HEK293 (cell line): ENCODE measurements around the gene PLXNA2.

Source experiments
- CTCF ChIA-PET: fragments of 350-600 bp; formaldehyde crosslinking; extraction: SDS; loops from one replicate; lab custom pipeline; 2021; ENCODE audit warnings: antibody characterized with exemption; lab: Yijun Ruan, JAX
- POLR2A ChIA-PET: fragments of 300-600 bp; formaldehyde crosslinking; extraction: SDS; loops from one replicate; lab custom pipeline; 2020; ENCODE audit warnings: antibody characterized with exemption, inconsistent platforms; lab: Yijun Ruan, JAX
- H3K27ac ChIP-seq: fragments of 200-500 bp; sonication (Bioruptor generic); 2 replicates; pipeline ENCODE4 v1.5.1; 2014; ENCODE audit warnings: low read depth, low read length, control low read depth, inconsistent platforms; ENCODE audit errors: extremely low read depth
- H3K36me3 ChIP-seq, 2 experiments: fragments of 200-500 bp in 1 of 2; sonication (Bioruptor generic) in 1 of 2; 1 replicate in 1 of 2; 2 replicates in 1 of 2; pipeline ENCODE4 v1.5.1; 2014 to 2017; ENCODE audit warnings: inconsistent platforms in 2 of 2, low read length in 2 of 2; ENCODE audit not compliant: control insufficient read depth in 2 of 2, insufficient read depth in 1 of 2
- H3K4me1 ChIP-seq: fragments of 200-500 bp; sonication (Bioruptor generic); 2 replicates; pipeline ENCODE4 v1.5.1; 2014; ENCODE audit warnings: mild to moderate bottlenecking, low read length, inconsistent platforms; ENCODE audit not compliant: control insufficient read depth, insufficient read depth
- H3K4me3 ChIP-seq: 2 replicates; pipeline ENCODE4 v1.5.1; 2011; ENCODE audit warnings: low read depth, mild to moderate bottlenecking, control low read depth, low read length, moderate library complexity
- H3K9me3 ChIP-seq: fragments of 200-500 bp; sonication (Bioruptor generic); 2 replicates; pipeline ENCODE4 v1.5.1; 2014; ENCODE audit warnings: low read depth, low read length, inconsistent platforms; ENCODE audit not compliant: control insufficient read depth, insufficient read depth
- AEBP2 ChIP-seq: fragments of 450-650 bp; formaldehyde crosslinking; IDR thresholded peaks from 2 replicates; pipeline ENCODE4 v1.5.1; 2016; ENCODE audit warnings: missing biosample characterization, missing genetic modification characterization, borderline replicate concordance
- GLIS1 ChIP-seq: fragments of 450-650 bp; formaldehyde crosslinking; IDR thresholded peaks from 2 replicates; pipeline ENCODE4 v1.5.1; 2016; ENCODE audit warnings: missing biosample characterization, missing genetic modification characterization
- KLF1 ChIP-seq: fragments of 450-650 bp; formaldehyde crosslinking; IDR thresholded peaks from 2 replicates; pipeline ENCODE4 v1.5.1; 2016; ENCODE audit warnings: missing biosample characterization, missing genetic modification characterization
- OVOL3 ChIP-seq: fragments of 450-650 bp; formaldehyde crosslinking; IDR thresholded peaks from 2 replicates; pipeline ENCODE4 v1.5.1; 2016; ENCODE audit warnings: missing biosample characterization, missing genetic modification characterization
- PRDM2 ChIP-seq: fragments of 450-650 bp; formaldehyde crosslinking; IDR thresholded peaks from 2 replicates; pipeline ENCODE4 v1.5.1; 2016; ENCODE audit warnings: missing biosample characterization, missing genetic modification characterization, borderline replicate concordance
- SCRT2 ChIP-seq: fragments of 450-650 bp; formaldehyde crosslinking; IDR thresholded peaks from 2 replicates; pipeline ENCODE4 v1.5.1; 2016; ENCODE audit warnings: missing biosample characterization, missing genetic modification characterization
- SP7 ChIP-seq: fragments of 450-650 bp; formaldehyde crosslinking; IDR thresholded peaks from 2 replicates; pipeline ENCODE4 v1.5.1; 2016; ENCODE audit warnings: missing biosample characterization, missing genetic modification characterization
- ZBTB21 ChIP-seq: fragments of 450-650 bp; formaldehyde crosslinking; IDR thresholded peaks from 2 replicates; pipeline ENCODE4 v1.5.1; 2017; ENCODE audit warnings: missing biosample characterization, missing genetic modification characterization
- ZNF114 ChIP-seq: fragments of 450-650 bp; formaldehyde crosslinking; IDR thresholded peaks from 2 replicates; pipeline ENCODE4 v1.5.0; 2017; ENCODE audit warnings: missing biosample characterization, missing genetic modification characterization
- ZNF138 ChIP-seq: fragments of 450-650 bp; formaldehyde crosslinking; IDR thresholded peaks from 2 replicates; pipeline ENCODE4 v1.5.1; 2016; ENCODE audit warnings: missing biosample characterization, missing genetic modification characterization, borderline replicate concordance
- ZNF174 ChIP-seq: fragments of 450-650 bp; formaldehyde crosslinking; IDR thresholded peaks from 2 replicates; pipeline ENCODE4 v1.5.0; 2017; ENCODE audit warnings: missing biosample characterization, mild to moderate bottlenecking, missing genetic modification characterization
- ZNF175 ChIP-seq: fragments of 450-650 bp; formaldehyde crosslinking; IDR thresholded peaks from 2 replicates; pipeline ENCODE4 v1.5.1; 2016; ENCODE audit warnings: missing biosample characterization, missing genetic modification characterization
- ZNF184 ChIP-seq: fragments of 450-650 bp; IDR thresholded peaks from 2 replicates; pipeline ENCODE4 v1.5.1; 2018; ENCODE audit warnings: missing biosample characterization, mild to moderate bottlenecking, missing genetic modification characterization
- ZNF211 ChIP-seq: fragments of 450-650 bp; formaldehyde crosslinking; IDR thresholded peaks from 2 replicates; pipeline ENCODE4 v1.5.1; 2016; ENCODE audit warnings: low read depth, missing biosample characterization, missing genetic modification characterization
- ZNF221 ChIP-seq: fragments of 450-650 bp; formaldehyde crosslinking; IDR thresholded peaks from 2 replicates; pipeline ENCODE4 v1.5.1; 2017; ENCODE audit warnings: missing biosample characterization, missing genetic modification characterization, borderline replicate concordance
- ZNF26 ChIP-seq: fragments of 450-650 bp; formaldehyde crosslinking; IDR thresholded peaks from 2 replicates; pipeline ENCODE4 v1.5.1; 2016; ENCODE audit warnings: missing biosample characterization, missing genetic modification characterization
- ZNF391 ChIP-seq: fragments of 450-650 bp; formaldehyde crosslinking; IDR thresholded peaks from 2 replicates; pipeline ENCODE4 v1.5.1; 2016; ENCODE audit warnings: low read depth, missing biosample characterization, missing genetic modification characterization, borderline replicate concordance
- ZNF394 ChIP-seq: fragments of 450-650 bp; formaldehyde crosslinking; IDR thresholded peaks from 2 replicates; pipeline ENCODE4 v1.5.1; 2016; ENCODE audit warnings: missing biosample characterization, missing genetic modification characterization, mild to moderate bottlenecking, moderate library complexity, borderline replicate concordance
- ZNF449 ChIP-seq: fragments of 450-650 bp; formaldehyde crosslinking; IDR thresholded peaks from 2 replicates; pipeline ENCODE4 v1.5.1; 2017; ENCODE audit warnings: missing biosample characterization, mild to moderate bottlenecking, missing genetic modification characterization, moderate library complexity
- ZNF549 ChIP-seq: fragments of 450-650 bp; IDR thresholded peaks from 2 replicates; pipeline ENCODE4 v1.5.1; 2018; ENCODE audit warnings: missing biosample characterization, missing genetic modification characterization, mild to moderate bottlenecking, inconsistent platforms, moderate library complexity
- ZNF624 ChIP-seq: fragments of 450-650 bp; formaldehyde crosslinking; IDR thresholded peaks from 2 replicates; pipeline ENCODE4 v1.5.1; 2017; ENCODE audit warnings: missing biosample characterization, missing genetic modification characterization
- ZNF76 ChIP-seq: fragments of 450-650 bp; formaldehyde crosslinking; IDR thresholded peaks from 2 replicates; pipeline ENCODE4; 2016; ENCODE audit warnings: low read depth, missing biosample characterization, missing genetic modification characterization, borderline replicate concordance
- ZSCAN30 ChIP-seq: fragments of 450-650 bp; IDR thresholded peaks from 2 replicates; pipeline ENCODE4 v1.5.1; 2018; ENCODE audit warnings: missing biosample characterization, mild to moderate bottlenecking, missing genetic modification characterization, moderate library complexity

The PLXNA2 gene

GRCh38 chr1:208033236-208033635 is 210.9 kb downstream of the PLXNA2 start (continued):
- TF ChIP-seq PRDM2 (tag by site-specific recombination) (no peak), KLF1 (tag by site-specific recombination) (no peak), ZBTB21 (tag by site-specific recombination) (no peak)

- POLR2A ChIA-PET: interaction anchor here (0.6 kb wide), 1 partner anchor 413 kb away, joined by 3 read pairs; no protein-coding TSS in a partner anchor
- Histone ChIP-seq H3K4me1 (no peaks in the 10 kb centered on the region), H3K36me3 (peaks cover 0 to 56% of the 10 kb centered on the region in 2 experiments; a peak in 1 of 3 replicates), H3K4me3 (no peak overlapping the region), H3K27ac (no peak overlapping the region), H3K9me3 (no peaks in the 10 kb centered on the region)
- CTCF ChIA-PET: interaction anchor here (0.5 to 1.4 kb wide), 3 partner anchors 10 to 212 kb away, joined by 3 to 5 read pairs (median 4); partner anchors contain the start of gene PLXNA2
- TF ChIP-seq OVOL3 (tag by site-specific recombination) (no peak), ZNF624 (no peak), ZNF549 (no peak), ZNF26 (no peak), ZNF184 (tag by site-specific recombination) (no peak), ZNF138 (tag by site-specific recombination) (no peak)
- TF ChIP-seq, all 188 proteins: peak for 0
Measured at GRCh38 chr1:208031932-208032320, 212.3 kb downstream of the PLXNA2 start.

GRCh38 chr1:208031316-208031931 is 212.8 kb downstream of the PLXNA2 start:
- no peak overlapping the region for H3K27ac ChIP-seq
- ChIA-PET CTCF (interaction anchor here (0.5 to 1.4 kb wide), 2 partner anchors 10 to 11 kb away, joined by 3 to 5 read pairs; no protein-coding TSS in a partner anchor), POLR2A (no interaction called here)
- TF ChIP-seq ZNF449 (no peak), ZNF391 (tag by site-specific recombination) (no peak), ZNF175 (tag by site-specific recombination) (no peak), ZNF174 (tag by site-specific recombination) (no peak), SP7 (no peak), GLIS1 (tag by site-specific recombination) (no peak), ZNF221 (no peak), SCRT2 (no peak), ZNF76 (tag by site-specific recombination) (no peak), ZNF394 (tag by site-specific recombination) (no peak), ZNF114 (no peak), ZSCAN30 (tag by site-specific recombination) (no peak), ZNF211 (no peak), AEBP2 (tag by site-specific recombination) (no peak)

More at GRCh38 chr1:208031316-208031931, 212.8 kb downstream of the PLXNA2 start:
- Histone ChIP-seq H3K4me1 (no peaks in the 10 kb centered on the region), H3K36me3 (peaks cover 0 to 54% of the 10 kb centered on the region in 2 experiments; a peak in 1 of 3 replicates), H3K9me3 (no peaks in the 10 kb centered on the region), H3K4me3 (no peak overlapping the region)
